ENCODE measurements around the gene FADS2. TPM values are rescaled to one million over a fixed set of nuclear protein-coding genes. Genes with fewer than 3 reads are reported as not detected.
"Not testable (repeated sequence)": the region's sequence is repeated elsewhere in the genome, so short reads cannot be mapped to it uniquely, and the experiment has no call there.

Gene FADS2
- total RNA-seq, 1 donor from 2014 or later = 315 TPM

- H3K27me3 Mint-ChIP-seq (ENCODE audit: low read depth) = no peaks in the 10 kb centered on the region
- H3K27ac Mint-ChIP-seq (ENCODE audit: unreplicated experiment) = no peak overlapping the region
- peaks cover 40% of the 10 kb centered on the region for H3K4me1 Mint-ChIP-seq (ENCODE audit: low read depth)
- peaks cover 14% of the 10 kb centered on the region for H3K36me3 Mint-ChIP-seq (ENCODE audit: low read depth)
- DNase-seq (ENCODE audit: low spot score) = no peak
- no peaks in the 10 kb centered on the region for H3K9me3 Mint-ChIP-seq (ENCODE audit: low read depth)
- H3K4me3 Mint-ChIP-seq (ENCODE audit: unreplicated experiment) = no peak overlapping the region
- no peak for TF ChIP-seq CTCF (IDR thresholded peaks at IDR 0.05)
Measured at GRCh38 chr11:61875698-61876097, 47.6 kb downstream of the FADS2 start.

- no peak for DNase-seq (ENCODE audit: low spot score)
- Mint-ChIP-seq H3K36me3 (ENCODE audit: low read depth) (peaks cover 20% of the 10 kb centered on the region), H3K4me1 (ENCODE audit: low read depth) (peaks cover 56% of the 10 kb centered on the region), H3K4me3 (ENCODE audit: unreplicated experiment) (no peak overlapping the region), H3K9me3 (ENCODE audit: low read depth) (no peaks in the 10 kb centered on the region), H3K27me3 (ENCODE audit: low read depth) (no peaks in the 10 kb centered on the region), H3K27ac (ENCODE audit: unreplicated experiment) (no peak overlapping the region)
- TF ChIP-seq CTCF (IDR thresholded peaks at IDR 0.05) = no peak
Measured at GRCh38 chr11:61879152-61879551, 51.1 kb downstream of the FADS2 start.

- H3K4me3 Mint-ChIP-seq (ENCODE audit: unreplicated experiment) = no peak overlapping the region
- no peaks in the 10 kb centered on the region for H3K9me3 Mint-ChIP-seq (ENCODE audit: low read depth)
- H3K36me3 Mint-ChIP-seq (ENCODE audit: low read depth) = peaks cover 22% of the 10 kb centered on the region
- TF ChIP-seq CTCF (IDR thresholded peaks at IDR 0.05) = no peak
- peaks cover 51% of the 10 kb centered on the region for H3K4me1 Mint-ChIP-seq (ENCODE audit: low read depth)
- no peaks in the 10 kb centered on the region for H3K27me3 Mint-ChIP-seq (ENCODE audit: low read depth)
- no peak for DNase-seq (ENCODE audit: low spot score)
- H3K27ac Mint-ChIP-seq (ENCODE audit: unreplicated experiment) = peak overlapping the region; percentile 59
Measured at GRCh38 chr11:61880031-61880430, 51.9 kb downstream of the FADS2 start.

- no peak for TF ChIP-seq CTCF (IDR thresholded peaks at IDR 0.05)
- Mint-ChIP-seq H3K36me3 (ENCODE audit: low read depth) (peaks cover 22% of the 10 kb centered on the region), H3K4me3 (ENCODE audit: unreplicated experiment) (no peak overlapping the region), H3K27ac (ENCODE audit: unreplicated experiment) (peak overlapping the region; percentile 59), H3K27me3 (ENCODE audit: low read depth) (no peaks in the 10 kb centered on the region), H3K4me1 (ENCODE audit: low read depth) (peaks cover 54% of the 10 kb centered on the region), H3K9me3 (ENCODE audit: low read depth) (no peaks in the 10 kb centered on the region)
- no peak for DNase-seq (ENCODE audit: low spot score)
Measured at GRCh38 chr11:61880454-61880853, 52.4 kb downstream of the FADS2 start.

- no peaks in the 10 kb centered on the region for H3K9me3 Mint-ChIP-seq (ENCODE audit: low read depth)
- peaks cover 62% of the 10 kb centered on the region for H3K4me1 Mint-ChIP-seq (ENCODE audit: low read depth)
- TF ChIP-seq CTCF (IDR thresholded peaks at IDR 0.05) = no peak
- peaks cover 19% of the 10 kb centered on the region for H3K36me3 Mint-ChIP-seq (ENCODE audit: low read depth)
- H3K27ac Mint-ChIP-seq (ENCODE audit: unreplicated experiment) = peak overlapping the region; percentile 75
- no peak for DNase-seq (ENCODE audit: low spot score)
- H3K4me3 Mint-ChIP-seq (ENCODE audit: unreplicated experiment) = no peak overlapping the region
- H3K27me3 Mint-ChIP-seq (ENCODE audit: low read depth) = no peaks in the 10 kb centered on the region
Measured at GRCh38 chr11:61881397-61881796, 53.3 kb downstream of the FADS2 start.

GRCh38 chr11:61882267-61882666, 54.2 kb downstream of the FADS2 start:
- not testable (repeated sequence) for H3K4me3 Mint-ChIP-seq (ENCODE audit: unreplicated experiment); DNase-seq (ENCODE audit: low spot score); H3K27me3 Mint-ChIP-seq (ENCODE audit: low read depth); H3K9me3 Mint-ChIP-seq (ENCODE audit: low read depth)
- Mint-ChIP-seq H3K27ac (ENCODE audit: unreplicated experiment) (peak overlapping the region; percentile 69), H3K36me3 (ENCODE audit: low read depth) (peaks cover 18% of the 10 kb centered on the region), H3K4me1 (ENCODE audit: low read depth) (peaks cover 71% of the 10 kb centered on the region)

Data from chondrocyte (in vitro differentiated cells).